Measurements from ENCODE around the gene TET2. TPM values are rescaled to one million over a fixed set of nuclear protein-coding genes. Genes with fewer than 3 reads are reported as not detected.

Gene TET2
- total and polyA plus RNA-seq, 5 donors from 2014 or later: 9.9 to 53.2 (median 19.7) TPM

- H3K4me1 Mint-ChIP-seq: peaks cover 6 to 14% (median 10%) of the 10 kb centered on the region in 4 donors
- Histone ChIP-seq H3K4me3 (ENCODE audit: low read depth, low read length) (no peak overlapping the region), H3K27me3 (ENCODE audit: control insufficient read depth, insufficient read depth, low read length) (no peaks in the 10 kb centered on the region), H3K27ac (ENCODE audit: insufficient read depth, low read length, poor library complexity, severe bottlenecking) (no peak overlapping the region), H3K9me3 (ENCODE audit: control insufficient read depth in 2 of 2, low read length in 2 of 2) (no peaks in the 10 kb centered on the region), H3K36me3 (ENCODE audit: control insufficient read depth, insufficient read depth, low read length) (peaks cover 9% of the 10 kb centered on the region), H3K4me1 (ENCODE audit: control insufficient read depth, insufficient read depth, low read length, poor library complexity, severe bottlenecking) (no peaks in the 10 kb centered on the region)
- no peaks in the 10 kb centered on the region for H3K9me3 Mint-ChIP-seq
- ATAC-seq (ENCODE audit: low read depth in 2 of 2): no peak
- DNase-seq: no peak
- H3K36me3 Mint-ChIP-seq: peaks cover 12% of the 10 kb centered on the region
- H3K27me3 Mint-ChIP-seq: no peaks in the 10 kb centered on the region
- H3K4me3 Mint-ChIP-seq: no peak overlapping the region
- peak overlapping the region in 1 of 3 donors; percentile 10 for H3K27ac Mint-ChIP-seq
These were observed 133.9 kb downstream of the TET2 start for GRCh38 chr4:105280338-105281123.

DNA sequence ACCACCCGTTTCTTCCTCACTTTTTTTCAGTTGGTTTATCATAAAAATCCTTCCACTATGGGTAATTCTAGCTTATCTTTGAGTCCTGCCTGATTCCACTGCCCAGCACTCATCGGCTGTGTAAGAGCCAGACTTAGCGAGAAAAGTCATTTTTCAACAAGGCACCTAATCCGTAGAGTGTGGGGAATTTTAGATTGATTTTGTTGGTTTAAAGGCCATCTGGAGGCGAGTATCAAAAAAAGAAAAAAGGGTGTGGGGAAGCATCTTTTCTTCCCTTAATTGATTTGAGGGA is 134.4 kb downstream of the TET2 start:
- Histone ChIP-seq H3K27me3 (ENCODE audit: control insufficient read depth, insufficient read depth, low read length) (no peaks in the 10 kb centered on the region), H3K4me1 (ENCODE audit: control insufficient read depth, insufficient read depth, low read length, poor library complexity, severe bottlenecking) (no peaks in the 10 kb centered on the region), H3K9me3 (ENCODE audit: control insufficient read depth in 2 of 2, low read length in 2 of 2) (no peaks in the 10 kb centered on the region), H3K4me3 (ENCODE audit: low read depth, low read length) (no peak overlapping the region), H3K36me3 (ENCODE audit: control insufficient read depth, insufficient read depth, low read length) (peaks cover 3% of the 10 kb centered on the region), H3K27ac (ENCODE audit: insufficient read depth, low read length, poor library complexity, severe bottlenecking) (no peak overlapping the region)
- Mint-ChIP-seq H3K4me3 (no peak overlapping the region), H3K27me3 (no peaks in the 10 kb centered on the region), H3K36me3 (peaks cover 8% of the 10 kb centered on the region), H3K9me3 (no peaks in the 10 kb centered on the region), H3K4me1 (peaks cover 6 to 14% (median 9%) of the 10 kb centered on the region in 4 donors), H3K27ac (no peak overlapping the region)
- no peak for ATAC-seq (ENCODE audit: low read depth in 2 of 2)
- DNase-seq: no peak

- H3K4me3 Mint-ChIP-seq: no peak overlapping the region
- H3K36me3 Mint-ChIP-seq: peaks cover 4% of the 10 kb centered on the region
- no peaks in the 10 kb centered on the region for H3K27me3 ChIP-seq (ENCODE audit: control insufficient read depth, insufficient read depth, low read length)
- no peak for DNase-seq
- no peaks in the 10 kb centered on the region for H3K4me1 ChIP-seq (ENCODE audit: control insufficient read depth, insufficient read depth, low read length, poor library complexity, severe bottlenecking)
- H3K27ac ChIP-seq (ENCODE audit: insufficient read depth, low read length, poor library complexity, severe bottlenecking): no peak overlapping the region
- no peaks in the 10 kb centered on the region for H3K36me3 ChIP-seq (ENCODE audit: control insufficient read depth, insufficient read depth, low read length)
- H3K9me3 Mint-ChIP-seq: peaks cover 0 to 6% (median 2%) of the 10 kb centered on the region in 7 donors
- no peak overlapping the region for H3K27ac Mint-ChIP-seq
- no peaks in the 10 kb centered on the region for H3K27me3 Mint-ChIP-seq
- H3K9me3 ChIP-seq (ENCODE audit: control insufficient read depth in 2 of 2, low read length in 2 of 2): no peaks in the 10 kb centered on the region
- peaks cover 3 to 16% (median 9%) of the 10 kb centered on the region in 4 donors for H3K4me1 Mint-ChIP-seq
- ATAC-seq (ENCODE audit: low read depth in 2 of 2): no peak
- H3K4me3 ChIP-seq (ENCODE audit: low read depth, low read length): no peak overlapping the region
These were observed 135.8 kb downstream of the TET2 start for GRCh38 chr4:105282489-105282888.

DNA sequence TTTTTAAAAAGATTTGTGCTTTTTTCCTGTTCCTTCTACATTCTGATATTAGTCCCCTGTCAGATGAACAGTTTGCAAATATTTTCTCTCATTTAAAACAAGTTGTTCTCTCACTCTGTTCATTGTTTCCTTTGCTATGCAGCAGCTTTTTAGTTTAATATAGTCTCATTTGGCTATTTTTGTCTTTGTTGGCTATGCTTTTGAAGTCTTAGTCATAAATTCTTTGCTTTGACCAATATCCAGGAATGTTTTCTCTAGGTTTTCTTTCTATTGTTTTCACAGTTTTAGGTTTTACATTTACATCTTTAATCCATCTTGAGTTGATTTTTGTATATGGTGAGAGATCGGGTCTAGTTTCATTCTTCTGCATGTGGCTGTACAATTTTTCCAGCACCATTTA is 136.8 kb downstream of the TET2 start:
- peaks cover 3 to 16% (median 7%) of the 10 kb centered on the region in 4 donors for H3K4me1 Mint-ChIP-seq
- no peaks in the 10 kb centered on the region for H3K27me3 Mint-ChIP-seq
- Histone ChIP-seq H3K9me3 (ENCODE audit: control insufficient read depth in 2 of 2, low read length in 2 of 2) (peaks cover 0 to 5% of the 10 kb centered on the region in 2 experiments), H3K4me3 (ENCODE audit: low read depth, low read length) (no peak overlapping the region), H3K4me1 (ENCODE audit: control insufficient read depth, insufficient read depth, low read length, poor library complexity, severe bottlenecking) (no peaks in the 10 kb centered on the region), H3K27me3 (ENCODE audit: control insufficient read depth, insufficient read depth, low read length) (no peaks in the 10 kb centered on the region), H3K27ac (ENCODE audit: insufficient read depth, low read length, poor library complexity, severe bottlenecking) (no peak overlapping the region), H3K36me3 (ENCODE audit: control insufficient read depth, insufficient read depth, low read length) (no peaks in the 10 kb centered on the region)
- no peak overlapping the region for H3K4me3 Mint-ChIP-seq
- peaks cover 4% of the 10 kb centered on the region for H3K36me3 Mint-ChIP-seq
- DNase-seq (no peak), ATAC-seq (ENCODE audit: low read depth in 2 of 2) (no peak)
- H3K9me3 Mint-ChIP-seq: peaks cover 0 to 12% (median 5%) of the 10 kb centered on the region in 7 donors
- no peak overlapping the region for H3K27ac Mint-ChIP-seq

DNA sequence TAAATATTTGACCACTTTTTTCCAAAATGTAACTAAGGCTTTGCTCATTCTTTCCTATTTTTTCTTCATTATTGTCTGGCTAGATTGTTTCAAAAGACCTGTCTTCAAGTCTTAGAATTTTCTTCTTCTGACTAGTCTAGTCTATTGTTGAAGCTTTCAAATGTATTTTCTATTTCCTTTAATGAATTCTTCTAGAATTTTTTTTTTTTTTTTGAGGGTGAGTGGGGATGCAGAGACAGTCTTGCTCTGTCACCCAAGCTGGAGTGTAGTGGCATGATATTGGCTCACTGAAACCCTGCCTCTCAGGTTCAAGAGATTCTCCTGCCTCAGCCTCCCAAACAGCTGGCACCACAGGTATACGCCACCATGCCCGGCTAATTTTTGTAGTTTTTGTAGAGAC is 141.4 kb downstream of the TET2 start:
- peaks cover 0 to 5% (median 2%) of the 10 kb centered on the region in 4 donors for H3K4me1 Mint-ChIP-seq

GRCh38 chr4:105291925-105292324 is 145.2 kb downstream of the TET2 start:
- no peak overlapping the region for H3K4me3 Mint-ChIP-seq
- H3K9me3 ChIP-seq (ENCODE audit: control insufficient read depth in 2 of 2, low read length in 2 of 2): peaks cover 0 to 15% of the 10 kb centered on the region in 2 experiments
- no peak overlapping the region for H3K27ac Mint-ChIP-seq
- ATAC-seq (ENCODE audit: low read depth in 2 of 2): no peak
- no peaks in the 10 kb centered on the region for H3K36me3 Mint-ChIP-seq
- no peak for DNase-seq
- no peaks in the 10 kb centered on the region for H3K27me3 ChIP-seq (ENCODE audit: control insufficient read depth, insufficient read depth, low read length)
- no peaks in the 10 kb centered on the region for H3K27me3 Mint-ChIP-seq
- no peaks in the 10 kb centered on the region for H3K4me1 ChIP-seq (ENCODE audit: control insufficient read depth, insufficient read depth, low read length, poor library complexity, severe bottlenecking)
- H3K36me3 ChIP-seq (ENCODE audit: control insufficient read depth, insufficient read depth, low read length): no peaks in the 10 kb centered on the region
- peaks cover 0 to 16% (median 6%) of the 10 kb centered on the region in 7 donors for H3K9me3 Mint-ChIP-seq
- H3K4me1 Mint-ChIP-seq: peaks cover 0 to 5% (median under 1%) of the 10 kb centered on the region in 4 donors
- H3K4me3 ChIP-seq (ENCODE audit: low read depth, low read length): no peak overlapping the region
- H3K27ac ChIP-seq (ENCODE audit: insufficient read depth, low read length, poor library complexity, severe bottlenecking): no peak overlapping the region

More for the DNA sequence above, 141.4 kb downstream of the TET2 start:
- Histone ChIP-seq H3K27me3 (ENCODE audit: control insufficient read depth, insufficient read depth, low read length) (no peaks in the 10 kb centered on the region), H3K27ac (ENCODE audit: insufficient read depth, low read length, poor library complexity, severe bottlenecking) (no peak overlapping the region), H3K4me3 (ENCODE audit: low read depth, low read length) (no peak overlapping the region), H3K9me3 (ENCODE audit: control insufficient read depth in 2 of 2, low read length in 2 of 2) (peaks cover 0 to 15% of the 10 kb centered on the region in 2 experiments), H3K4me1 (ENCODE audit: control insufficient read depth, insufficient read depth, low read length, poor library complexity, severe bottlenecking) (no peaks in the 10 kb centered on the region), H3K36me3 (ENCODE audit: control insufficient read depth, insufficient read depth, low read length) (no peaks in the 10 kb centered on the region)
- no peak for DNase-seq
- Mint-ChIP-seq H3K9me3 (peaks cover 0 to 16% (median 7%) of the 10 kb centered on the region in 7 donors), H3K27me3 (no peaks in the 10 kb centered on the region), H3K36me3 (peaks cover 4% of the 10 kb centered on the region), H3K4me3 (no peak overlapping the region), H3K27ac (no peak overlapping the region)
- no peak for ATAC-seq (ENCODE audit: low read depth in 2 of 2)

DNA sequence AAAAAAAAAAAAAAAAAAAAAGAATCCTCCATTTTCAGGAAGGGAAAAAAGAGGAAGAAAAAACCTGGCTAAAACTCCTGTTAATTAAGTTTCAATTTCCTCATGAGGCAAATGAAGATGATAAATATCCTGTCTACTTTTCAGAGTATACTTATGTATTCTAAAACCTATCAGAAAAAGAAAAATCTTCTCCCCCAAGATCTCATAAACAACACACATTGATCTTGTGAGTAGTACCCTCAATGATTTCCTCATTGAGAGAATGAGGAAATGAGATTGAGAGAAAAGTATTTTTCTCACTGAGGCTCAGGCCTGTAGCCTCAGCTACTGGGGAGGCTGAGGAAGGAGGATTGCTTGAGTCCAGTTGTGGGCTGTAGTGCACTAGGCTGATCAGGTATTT is 146.7 kb downstream of the TET2 start:
- Mint-ChIP-seq H3K9me3 (peaks cover 1 to 11% (median 7%) of the 10 kb centered on the region in 7 donors), H3K27me3 (no peaks in the 10 kb centered on the region), H3K4me3 (no peak overlapping the region), H3K27ac (no peak overlapping the region), H3K36me3 (no peaks in the 10 kb centered on the region), H3K4me1 (peaks cover 0 to 5% (median 0%) of the 10 kb centered on the region in 4 donors)
- ATAC-seq (ENCODE audit: low read depth in 2 of 2) (no peak), DNase-seq (no peak)
- H3K36me3 ChIP-seq (ENCODE audit: control insufficient read depth, insufficient read depth, low read length): no peaks in the 10 kb centered on the region
- H3K9me3 ChIP-seq (ENCODE audit: control insufficient read depth in 2 of 2, low read length in 2 of 2): peaks cover 0 to 12% of the 10 kb centered on the region in 2 experiments
- H3K4me3 ChIP-seq (ENCODE audit: low read depth, low read length): no peak overlapping the region
- no peaks in the 10 kb centered on the region for H3K4me1 ChIP-seq (ENCODE audit: control insufficient read depth, insufficient read depth, low read length, poor library complexity, severe bottlenecking)
- no peaks in the 10 kb centered on the region for H3K27me3 ChIP-seq (ENCODE audit: control insufficient read depth, insufficient read depth, low read length)
- no peak overlapping the region for H3K27ac ChIP-seq (ENCODE audit: insufficient read depth, low read length, poor library complexity, severe bottlenecking)

DNA sequence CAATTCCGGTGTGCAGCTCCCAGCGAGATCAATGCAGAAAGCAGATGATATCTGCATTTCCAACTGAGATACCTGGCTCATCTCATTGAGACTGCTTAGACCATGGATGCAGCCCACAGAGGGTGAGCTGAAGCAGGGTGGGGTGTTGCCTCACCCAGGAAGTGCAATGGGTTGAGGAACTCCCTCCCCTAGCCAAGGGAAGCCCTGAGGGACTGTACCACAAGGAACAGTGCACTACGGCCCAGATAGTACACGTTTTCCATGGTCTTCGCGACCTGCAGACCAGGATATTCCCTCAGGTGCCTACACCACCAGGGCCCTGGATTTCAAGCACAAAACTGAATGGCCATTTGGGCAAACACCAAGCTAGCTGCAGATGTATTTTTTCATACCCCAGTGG is 150.0 kb downstream of the TET2 start:
- H3K9me3 ChIP-seq (ENCODE audit: control insufficient read depth in 2 of 2, low read length in 2 of 2): peaks cover 0 to 2% of the 10 kb centered on the region in 2 experiments
- H3K9me3 Mint-ChIP-seq: peaks cover 1 to 22% (median 15%) of the 10 kb centered on the region in 7 donors

More for the DNA sequence above, 150.0 kb downstream of the TET2 start:
- Mint-ChIP-seq H3K27me3 (no peaks in the 10 kb centered on the region), H3K36me3 (peaks cover 5% of the 10 kb centered on the region), H3K27ac (no peak overlapping the region), H3K4me3 (no peak overlapping the region), H3K4me1 (peaks cover 0 to 5% (median 0%) of the 10 kb centered on the region in 4 donors)
- no peaks in the 10 kb centered on the region for H3K4me1 ChIP-seq (ENCODE audit: control insufficient read depth, insufficient read depth, low read length, poor library complexity, severe bottlenecking)
- no peak overlapping the region for H3K27ac ChIP-seq (ENCODE audit: insufficient read depth, low read length, poor library complexity, severe bottlenecking)
- ATAC-seq (ENCODE audit: low read depth in 2 of 2) (no peak), DNase-seq (no peak)
- no peaks in the 10 kb centered on the region for H3K27me3 ChIP-seq (ENCODE audit: control insufficient read depth, insufficient read depth, low read length)
- no peak overlapping the region for H3K4me3 ChIP-seq (ENCODE audit: low read depth, low read length)
- H3K36me3 ChIP-seq (ENCODE audit: control insufficient read depth, insufficient read depth, low read length): no peaks in the 10 kb centered on the region
